ENCODE measurements around the gene CD300LF.

DNA sequence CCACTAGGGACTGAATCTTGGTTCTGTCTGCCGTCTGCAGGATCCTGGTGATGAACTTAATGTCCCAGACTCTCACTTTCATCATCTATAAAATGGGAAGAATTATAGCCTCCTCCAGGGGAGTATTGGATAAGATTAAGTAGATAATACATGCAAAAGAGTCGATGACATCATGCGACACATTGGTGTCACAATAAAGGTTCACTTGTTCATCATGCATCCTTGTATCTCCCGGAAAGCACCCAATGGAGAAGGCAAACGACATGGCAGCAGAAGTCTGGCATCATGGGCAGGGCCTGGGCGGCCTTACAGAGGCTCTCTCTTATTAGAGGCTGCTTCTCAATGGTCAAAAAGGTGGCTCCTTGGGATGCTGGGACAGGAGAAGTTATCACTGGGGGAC is 54.1 kb downstream of the CD300LF start:
- TF ChIP-seq TAF1 (IDR thresholded peaks at IDR 0.05; ENCODE audit: borderline replicate concordance, insufficient read depth, low read length) = no peak
- TF ChIP-seq, protein P1, sequence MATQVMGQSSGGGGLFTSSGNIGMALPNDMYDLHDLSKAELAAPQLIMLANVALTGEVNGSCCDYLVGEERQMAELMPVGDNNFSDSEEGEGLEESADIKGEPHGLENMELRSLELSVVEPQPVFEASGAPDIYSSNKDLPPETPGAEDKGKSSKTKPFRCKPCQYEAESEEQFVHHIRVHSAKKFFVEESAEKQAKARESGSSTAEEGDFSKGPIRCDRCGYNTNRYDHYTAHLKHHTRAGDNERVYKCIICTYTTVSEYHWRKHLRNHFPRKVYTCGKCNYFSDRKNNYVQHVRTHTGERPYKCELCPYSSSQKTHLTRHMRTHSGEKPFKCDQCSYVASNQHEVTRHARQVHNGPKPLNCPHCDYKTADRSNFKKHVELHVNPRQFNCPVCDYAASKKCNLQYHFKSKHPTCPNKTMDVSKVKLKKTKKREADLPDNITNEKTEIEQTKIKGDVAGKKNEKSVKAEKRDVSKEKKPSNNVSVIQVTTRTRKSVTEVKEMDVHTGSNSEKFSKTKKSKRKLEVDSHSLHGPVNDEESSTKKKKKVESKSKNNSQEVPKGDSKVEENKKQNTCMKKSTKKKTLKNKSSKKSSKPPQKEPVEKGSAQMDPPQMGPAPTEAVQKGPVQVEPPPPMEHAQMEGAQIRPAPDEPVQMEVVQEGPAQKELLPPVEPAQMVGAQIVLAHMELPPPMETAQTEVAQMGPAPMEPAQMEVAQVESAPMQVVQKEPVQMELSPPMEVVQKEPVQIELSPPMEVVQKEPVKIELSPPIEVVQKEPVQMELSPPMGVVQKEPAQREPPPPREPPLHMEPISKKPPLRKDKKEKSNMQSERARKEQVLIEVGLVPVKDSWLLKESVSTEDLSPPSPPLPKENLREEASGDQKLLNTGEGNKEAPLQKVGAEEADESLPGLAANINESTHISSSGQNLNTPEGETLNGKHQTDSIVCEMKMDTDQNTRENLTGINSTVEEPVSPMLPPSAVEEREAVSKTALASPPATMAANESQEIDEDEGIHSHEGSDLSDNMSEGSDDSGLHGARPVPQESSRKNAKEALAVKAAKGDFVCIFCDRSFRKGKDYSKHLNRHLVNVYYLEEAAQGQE (IDR thresholded peaks at IDR 0.05; ENCODE audit: insufficient read depth in 1 of 2, low read depth in 2 of 2, low read length in 2 of 2) = no peak
